Measurements from ENCODE around the gene NHS. TPM values are rescaled to one million over a fixed set of nuclear protein-coding genes. Genes with fewer than 3 reads are reported as not detected.

Gene NHS
- total RNA-seq, 2 donors from 2014 or later = 3.0 to 4.3 TPM

- no peak for TF ChIP-seq CTCF (IDR thresholded peaks at IDR 0.05)
These were observed 252.0 kb downstream of the NHS start for GRCh38 chrX:17627026-17627425.

GRCh38 chrX:17628976-17629375 lies 254.0 kb downstream of the NHS start:
- Histone ChIP-seq H3K36me3 (no peaks in the 10 kb centered on the region), H3K9me3 (no peaks in the 10 kb centered on the region), H3K4me3 (no peak overlapping the region), H3K4me1 (no peaks in the 10 kb centered on the region), H3K27ac (no peak overlapping the region), H3K27me3 (no peaks in the 10 kb centered on the region), H3K9ac (ENCODE audit: low read depth in 2 of 2, low read length in 2 of 2) (no peak overlapping the region)
- TF ChIP-seq CTCF (IDR thresholded peaks at IDR 0.05) = no peak
- intact Hi-C loops (cut with DNase I) = no loop called here
- no peak for DNase-seq

More at GRCh38 chrX:17627026-17627425, 252.0 kb downstream of the NHS start:
- no peaks in the 10 kb centered on the region for H3K27me3 ChIP-seq
- no peak overlapping the region for H3K27ac ChIP-seq
- no peaks in the 10 kb centered on the region for H3K9me3 ChIP-seq
- no peaks in the 10 kb centered on the region for H3K36me3 ChIP-seq
- no peak overlapping the region for H3K4me3 ChIP-seq
- H3K4me1 ChIP-seq = no peaks in the 10 kb centered on the region
- no peak overlapping the region for H3K9ac ChIP-seq (ENCODE audit: low read depth in 2 of 2, low read length in 2 of 2)
- DNase-seq = no peak
- intact Hi-C loops (cut with DNase I) = no loop called here

GRCh38 chrX:17629519-17629918 lies 254.5 kb downstream of the NHS start:
- no peak for TF ChIP-seq CTCF (IDR thresholded peaks at IDR 0.05)
- no peak overlapping the region for H3K27ac ChIP-seq
- no peak overlapping the region for H3K4me3 ChIP-seq
- H3K9me3 ChIP-seq = no peaks in the 10 kb centered on the region
- H3K36me3 ChIP-seq = no peaks in the 10 kb centered on the region
- no peak for DNase-seq
- no peak overlapping the region for H3K9ac ChIP-seq (ENCODE audit: low read depth in 2 of 2, low read length in 2 of 2)
- intact Hi-C loops (cut with DNase I) = no loop called here
- H3K4me1 ChIP-seq = no peaks in the 10 kb centered on the region
- H3K27me3 ChIP-seq = no peaks in the 10 kb centered on the region

GRCh38 chrX:17631647-17632046 lies 256.6 kb downstream of the NHS start:
- H3K27ac ChIP-seq = no peak overlapping the region
- H3K36me3 ChIP-seq = no peaks in the 10 kb centered on the region
- DNase-seq = no peak
- no peak for TF ChIP-seq CTCF (IDR thresholded peaks at IDR 0.05)
- intact Hi-C loops (cut with DNase I) = no loop called here
- no peak overlapping the region for H3K4me3 ChIP-seq
- H3K27me3 ChIP-seq = no peaks in the 10 kb centered on the region
- no peak overlapping the region for H3K9ac ChIP-seq (ENCODE audit: low read depth in 2 of 2, low read length in 2 of 2)
- no peaks in the 10 kb centered on the region for H3K9me3 ChIP-seq
- no peaks in the 10 kb centered on the region for H3K4me1 ChIP-seq

GRCh38 chrX:17632942-17633341 lies 257.9 kb downstream of the NHS start:
- no peaks in the 10 kb centered on the region for H3K9me3 ChIP-seq
- no peak overlapping the region for H3K4me3 ChIP-seq
- intact Hi-C loops (cut with DNase I) = no loop called here
- DNase-seq = no peak
- H3K9ac ChIP-seq (ENCODE audit: low read depth in 2 of 2, low read length in 2 of 2) = no peak overlapping the region
- H3K27me3 ChIP-seq = no peaks in the 10 kb centered on the region
- no peaks in the 10 kb centered on the region for H3K36me3 ChIP-seq
- no peak for TF ChIP-seq CTCF (IDR thresholded peaks at IDR 0.05)
- H3K27ac ChIP-seq = no peak overlapping the region
- no peaks in the 10 kb centered on the region for H3K4me1 ChIP-seq

- no peak overlapping the region for H3K4me3 ChIP-seq
- H3K27me3 ChIP-seq = no peaks in the 10 kb centered on the region
- TF ChIP-seq CTCF (IDR thresholded peaks at IDR 0.05) = no peak
- no peak for DNase-seq
- H3K9ac ChIP-seq (ENCODE audit: low read depth in 2 of 2, low read length in 2 of 2) = no peak overlapping the region
- H3K27ac ChIP-seq = no peak overlapping the region
- intact Hi-C loops (cut with DNase I) = no loop called here
- H3K4me1 ChIP-seq = no peaks in the 10 kb centered on the region
- no peaks in the 10 kb centered on the region for H3K36me3 ChIP-seq
- H3K9me3 ChIP-seq = no peaks in the 10 kb centered on the region
These were observed 258.5 kb downstream of the NHS start for GRCh38 chrX:17633546-17633945.

Measured in colonic mucosa (tissue), 4 donors.